Measurements from ENCODE around the gene TIGIT. TPM values are rescaled to one million over a fixed set of nuclear protein-coding genes. Genes with fewer than 3 reads are reported as not detected.

TIGIT gene
- total RNA-seq, 1 experiment from 2014 or later = not detected

- H3K27me3 ChIP-seq (replicated peaks; ENCODE audit: insufficient read depth, low read depth, low read length, poor library complexity) = no peaks in the 10 kb centered on the region
- no peaks in the 10 kb centered on the region for H3K36me3 ChIP-seq (ENCODE audit: insufficient read depth, low read length, poor library complexity, severe bottlenecking)
- no TSS peak for BruUV-seq (replicated peaks)
- TF ChIP-seq CTCF (conservative IDR thresholded peaks at IDR 0.05; ENCODE audit: low read depth, low read length) = no peak
- no peak for TF ChIP-seq EZH2 (IDR thresholded peaks at IDR 0.05; ENCODE audit: borderline replicate concordance, low read depth, low read length, poor library complexity, severe bottlenecking)
- ChIA-PET POLR2A (ENCODE audit: low non-redundant PET) (no interaction called here), CTCF (no interaction called here)
- H3K9me3 ChIP-seq (ENCODE audit: low read depth, low read length, poor library complexity, severe bottlenecking) = no peaks in the 10 kb centered on the region
- no peak overlapping the region for H3K27ac ChIP-seq (ENCODE audit: low read depth, low read length, poor library complexity, severe bottlenecking)
- no peak for DNase-seq (ENCODE audit: low spot score)
- H3K4me1 ChIP-seq (ENCODE audit: insufficient read depth, low read length, poor library complexity, severe bottlenecking) = peaks cover 20% of the 10 kb centered on the region
- intact Hi-C loops (cut with micrococcal nuclease; ENCODE audit: unreplicated experiment) = no loop called here
- H3K4me3 ChIP-seq (ENCODE audit: low read depth, low read length, poor library complexity, severe bottlenecking) = no peak overlapping the region
Observed at GRCh38 chr3:114350271-114350670, 56.4 kb downstream of the TIGIT start.

GRCh38 chr3:114350690-114351089 lies 56.9 kb downstream of the TIGIT start:
- Histone ChIP-seq H3K36me3 (ENCODE audit: insufficient read depth, low read length, poor library complexity, severe bottlenecking) (no peaks in the 10 kb centered on the region), H3K27ac (ENCODE audit: low read depth, low read length, poor library complexity, severe bottlenecking) (no peak overlapping the region), H3K9me3 (ENCODE audit: low read depth, low read length, poor library complexity, severe bottlenecking) (no peaks in the 10 kb centered on the region), H3K4me1 (ENCODE audit: insufficient read depth, low read length, poor library complexity, severe bottlenecking) (peaks cover 21% of the 10 kb centered on the region), H3K4me3 (ENCODE audit: low read depth, low read length, poor library complexity, severe bottlenecking) (no peak overlapping the region), H3K27me3 (replicated peaks; ENCODE audit: insufficient read depth, low read depth, low read length, poor library complexity) (no peaks in the 10 kb centered on the region)
- BruUV-seq (replicated peaks) = no TSS peak
- TF ChIP-seq EZH2 (IDR thresholded peaks at IDR 0.05; ENCODE audit: borderline replicate concordance, low read depth, low read length, poor library complexity, severe bottlenecking) = no peak
- TF ChIP-seq CTCF (conservative IDR thresholded peaks at IDR 0.05; ENCODE audit: low read depth, low read length) = no peak
- ChIA-PET POLR2A (ENCODE audit: low non-redundant PET) (no interaction called here), CTCF (no interaction called here)
- DNase-seq (ENCODE audit: low spot score) = no peak
- intact Hi-C loops (cut with micrococcal nuclease; ENCODE audit: unreplicated experiment) = no loop called here

DNA sequence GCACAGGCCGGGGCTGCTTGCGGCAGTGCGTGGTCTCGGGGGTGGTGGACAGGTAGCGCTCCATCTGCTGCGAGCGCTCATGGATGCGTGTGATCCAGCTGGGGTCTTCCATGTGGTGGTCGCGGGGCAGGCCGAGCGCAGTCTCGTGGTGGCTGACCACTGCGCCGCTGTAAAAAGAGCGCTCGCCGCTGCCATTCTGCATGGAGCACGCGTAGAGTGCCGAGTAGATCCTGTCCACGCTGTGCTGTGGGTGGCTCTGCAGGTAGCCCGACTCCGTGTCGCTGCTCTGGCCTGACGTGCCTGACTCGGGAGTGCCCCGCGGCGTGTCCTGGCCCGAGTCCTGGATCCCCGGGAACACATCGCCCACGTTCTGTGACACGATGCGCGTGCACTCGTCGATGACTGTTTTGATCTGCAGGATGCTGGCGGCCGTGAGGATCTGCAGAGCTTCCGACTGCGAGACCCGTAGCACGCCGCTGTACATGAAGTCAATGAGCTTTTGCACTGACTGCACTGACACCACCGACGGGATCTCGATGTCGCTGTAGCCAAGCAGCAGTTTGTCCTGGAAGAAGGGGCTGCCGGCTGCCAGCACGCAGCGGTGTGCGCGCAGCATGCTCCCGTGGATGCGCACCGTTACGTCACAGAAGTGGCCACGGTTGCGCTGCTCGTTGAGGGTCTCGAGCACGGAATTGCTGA lies 57.4 kb downstream of the TIGIT start:
- no peaks in the 10 kb centered on the region for H3K27me3 ChIP-seq (replicated peaks; ENCODE audit: insufficient read depth, low read depth, low read length, poor library complexity)
- BruUV-seq (replicated peaks) = no TSS peak
- peaks cover 17% of the 10 kb centered on the region for H3K4me1 ChIP-seq (ENCODE audit: insufficient read depth, low read length, poor library complexity, severe bottlenecking)
- H3K27ac ChIP-seq (ENCODE audit: low read depth, low read length, poor library complexity, severe bottlenecking) = no peak overlapping the region
- H3K9me3 ChIP-seq (ENCODE audit: low read depth, low read length, poor library complexity, severe bottlenecking) = no peaks in the 10 kb centered on the region
- CTCF ChIA-PET = no interaction called here
- POLR2A ChIA-PET (ENCODE audit: low non-redundant PET) = no interaction called here
- no peak overlapping the region for H3K4me3 ChIP-seq (ENCODE audit: low read depth, low read length, poor library complexity, severe bottlenecking)
- no peaks in the 10 kb centered on the region for H3K36me3 ChIP-seq (ENCODE audit: insufficient read depth, low read length, poor library complexity, severe bottlenecking)
- TF ChIP-seq EZH2 (IDR thresholded peaks at IDR 0.05; ENCODE audit: borderline replicate concordance, low read depth, low read length, poor library complexity, severe bottlenecking) (no peak), CTCF (conservative IDR thresholded peaks at IDR 0.05; ENCODE audit: low read depth, low read length) (no peak)
- intact Hi-C loops (cut with micrococcal nuclease; ENCODE audit: unreplicated experiment) = no loop called here
- DNase-seq (ENCODE audit: low spot score) = no peak

Data from A673 (cell line).